Measurements from ENCODE around the gene TPM1. TPM values are rescaled to one million over a fixed set of nuclear protein-coding genes. Genes with fewer than 3 reads are reported as not detected.

The TPM1 gene
- total and polyA plus RNA-seq, 2 of the 4 experiments (the other 2 are of a cell fraction): 661 to 1,623 TPM

- Histone ChIP-seq H2AFZ (replicated peaks; ENCODE audit: low read length, poor library complexity) (no peak overlapping the region), H3K79me1 (ENCODE audit: low read depth in 1 of 2, low read length in 2 of 2) (no peaks in the 10 kb centered on the region; a peak in 1 of 4 replicates), H2AK5ac (ENCODE audit: low read depth, low read length) (peak overlapping the region; percentile 78), H3K4me1 (ENCODE audit: control insufficient read depth, insufficient read depth, low read length) (peaks cover 30% of the 10 kb centered on the region), H3K4ac (ENCODE audit: low read depth, low read length) (peak overlapping the region; percentile 61), H3K27ac (ENCODE audit: insufficient read depth, low read length) (no peak overlapping the region), H2BK5ac (ENCODE audit: low read depth, low read length, poor library complexity, severe bottlenecking) (peak overlapping the region; percentile 29), H2BK20ac (ENCODE audit: low read depth, low read length) (peak overlapping the region; percentile 91), H3K4me3 (ENCODE audit: insufficient read depth, low read depth, low read length) (no peak overlapping the region), H3K9ac (ENCODE audit: low read depth, low read length) (no peak overlapping the region), H3K9me3 (ENCODE audit: control insufficient read depth, insufficient read depth, low read length) (no peaks in the 10 kb centered on the region), H3K27me3 (ENCODE audit: control insufficient read depth, insufficient read depth, low read length) (no peaks in the 10 kb centered on the region), H3K36me3 (ENCODE audit: control insufficient read depth, insufficient read depth, low read length) (no peaks in the 10 kb centered on the region), H3K9me1 (ENCODE audit: insufficient read depth, low read length) (peaks cover 35% of the 10 kb centered on the region), H2AK9ac (replicated peaks; ENCODE audit: low read depth, low read length, poor library complexity) (no peak overlapping the region), H4K8ac (ENCODE audit: low read depth in 2 of 2, low read length in 2 of 2) (peak overlapping the region; percentile 14 to 59; a peak in 2 of 4 replicates), H3K18ac (ENCODE audit: low read depth, low read length) (peak overlapping the region; percentile 73), H3K56ac (ENCODE audit: extremely low read depth, insufficient read depth, low read length) (no peak overlapping the region), H3K23ac (ENCODE audit: low read depth, low read length) (peak overlapping the region; percentile 83; the same call in 1 of the 2 replicates), H4K5ac (ENCODE audit: low read depth, low read length) (peak overlapping the region; percentile 65; the same call in 1 of the 2 replicates), H2BK15ac (ENCODE audit: low read depth, low read length) (peak overlapping the region; percentile 96; the same call in 2 of the 3 replicates), H4K20me1 (ENCODE audit: insufficient read depth, low read length) (0 out of 2 replicates have a peak, but pooled peaks cover 2% of the 10 kb centered on the region), H2BK120ac (ENCODE audit: low read depth, low read length) (peak overlapping the region; percentile 84), H3K14ac (replicated peaks; ENCODE audit: low read depth, low read length) (peak overlapping the region; percentile 47; the same call in 1 of the 2 replicates), H4K91ac (ENCODE audit: insufficient read depth, low read depth, low read length) (no peak overlapping the region), H3K4me2 (ENCODE audit: low read depth, low read length) (no peak overlapping the region)
- intact Hi-C loops (cut with micrococcal nuclease): no loop called here
- WGBS, 2 experiments (ENCODE audit: extremely low coverage in 2 of 2, insufficient read length in 1 of 2): no CpG with 5 or more reads among the region's 2 CpGs
- BruUV-seq (replicated peaks): no TSS peak
- TF ChIP-seq FOS (IDR thresholded peaks at IDR 0.05; ENCODE audit: low read depth, low read length) (no peak), NFE2L2 (IDR thresholded peaks at IDR 0.05; ENCODE audit: low read depth, low read length) (no peak), CEBPB (IDR thresholded peaks at IDR 0.05; ENCODE audit: low read depth, low read length) (no peak), RCOR1 (IDR thresholded peaks at IDR 0.05; ENCODE audit: insufficient replicate concordance, low read length) (no peak), ELK1 (IDR thresholded peaks at IDR 0.05; ENCODE audit: borderline replicate concordance, low read depth, low read length) (no peak), POLR2A (IDR thresholded peaks at IDR 0.05; ENCODE audit: low read depth, low read length) (no peak), USF2 (IDR thresholded peaks at IDR 0.05; ENCODE audit: low read depth, low read length) (no peak), RFX5 (IDR thresholded peaks at IDR 0.05; ENCODE audit: low read depth, low read length) (no peak), RAD21 (IDR thresholded peaks at IDR 0.05; ENCODE audit: low read length) (no peak), BHLHE40 (IDR thresholded peaks at IDR 0.05; ENCODE audit: low read depth, low read length) (no peak), MAZ (IDR thresholded peaks at IDR 0.05; ENCODE audit: borderline replicate concordance, low read depth, low read length) (no peak), MXI1 (IDR thresholded peaks at IDR 0.05; ENCODE audit: borderline replicate concordance, low read depth, low read length) (no peak), CHD1 (IDR thresholded peaks at IDR 0.05; ENCODE audit: low read depth, low read length) (no peak), CTCF (conservative IDR thresholded peaks at IDR 0.05; ENCODE audit: low read depth, low read length) (no peak), MAFK (IDR thresholded peaks at IDR 0.05; ENCODE audit: low read depth, low read length) (no peak)
- in situ Hi-C loops (cut with MboI; ENCODE audit: low sequenced_read_pairs): no loop called here
- POLR2A ChIA-PET (ENCODE audit: unreplicated experiment): no interaction called here
- dilution Hi-C loops (cut with HindIII; ENCODE audit: low sequenced_read_pairs, unreplicated experiment): no loop called here
- DNase-seq (no peak), ATAC-seq (ENCODE audit: low read depth) (no peak)
- CTCF ChIA-PET: no interaction called here
Observed at GRCh38 chr15:63016234-63016633, 26.3 kb upstream of the TPM1 start.
